Kasumi-1 (cell line): ENCODE measurements around the gene VSIG8.
A peak's percentile ranks its signal among the peaks of the same experiment; 100 is the strongest.
"Not testable (repeated sequence)": the region's sequence is repeated elsewhere in the genome, so short reads cannot be mapped to it uniquely, and the experiment has no call there.

Experiments used
- DNase-seq, 2 experiments: peaks; one replicate each; lab custom pipeline; 2025; lab: John Stamatoyannopoulos, UW

VSIG8 gene, protein sequence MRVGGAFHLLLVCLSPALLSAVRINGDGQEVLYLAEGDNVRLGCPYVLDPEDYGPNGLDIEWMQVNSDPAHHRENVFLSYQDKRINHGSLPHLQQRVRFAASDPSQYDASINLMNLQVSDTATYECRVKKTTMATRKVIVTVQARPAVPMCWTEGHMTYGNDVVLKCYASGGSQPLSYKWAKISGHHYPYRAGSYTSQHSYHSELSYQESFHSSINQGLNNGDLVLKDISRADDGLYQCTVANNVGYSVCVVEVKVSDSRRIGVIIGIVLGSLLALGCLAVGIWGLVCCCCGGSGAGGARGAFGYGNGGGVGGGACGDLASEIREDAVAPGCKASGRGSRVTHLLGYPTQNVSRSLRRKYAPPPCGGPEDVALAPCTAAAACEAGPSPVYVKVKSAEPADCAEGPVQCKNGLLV

DNA sequence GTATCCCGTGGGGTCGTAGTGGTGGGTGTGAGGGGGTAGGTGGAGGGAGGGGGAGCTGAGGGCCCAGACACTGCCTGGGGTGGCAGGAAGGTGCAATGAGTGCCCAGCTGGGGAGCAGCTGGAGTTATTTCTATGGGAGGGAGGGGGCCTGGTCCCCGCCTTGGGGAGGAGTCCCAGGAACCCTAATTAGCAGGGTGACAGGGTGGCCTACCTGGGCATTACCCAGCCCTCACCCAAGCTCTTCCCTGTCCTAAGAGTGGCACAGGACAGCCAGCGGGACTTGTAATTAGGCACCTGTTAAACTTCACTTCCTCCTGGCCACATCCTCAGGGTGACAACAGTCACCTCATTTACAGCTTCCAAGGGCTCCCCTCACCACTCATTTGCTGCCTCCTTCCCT, at the start of gene VSIG8:
VSIG8 (minus strand) TSS at position 101 of the 400 bp plus-strand sequence. CDS start 136 bp downstream, outside the sequence.
- no peak for DNase-seq

GRCh38 chr1:159911326-159912070, 49.0 kb upstream of the VSIG8 start:
- peak in 1 of 2 experiments; percentile 29 for DNase-seq

DNA sequence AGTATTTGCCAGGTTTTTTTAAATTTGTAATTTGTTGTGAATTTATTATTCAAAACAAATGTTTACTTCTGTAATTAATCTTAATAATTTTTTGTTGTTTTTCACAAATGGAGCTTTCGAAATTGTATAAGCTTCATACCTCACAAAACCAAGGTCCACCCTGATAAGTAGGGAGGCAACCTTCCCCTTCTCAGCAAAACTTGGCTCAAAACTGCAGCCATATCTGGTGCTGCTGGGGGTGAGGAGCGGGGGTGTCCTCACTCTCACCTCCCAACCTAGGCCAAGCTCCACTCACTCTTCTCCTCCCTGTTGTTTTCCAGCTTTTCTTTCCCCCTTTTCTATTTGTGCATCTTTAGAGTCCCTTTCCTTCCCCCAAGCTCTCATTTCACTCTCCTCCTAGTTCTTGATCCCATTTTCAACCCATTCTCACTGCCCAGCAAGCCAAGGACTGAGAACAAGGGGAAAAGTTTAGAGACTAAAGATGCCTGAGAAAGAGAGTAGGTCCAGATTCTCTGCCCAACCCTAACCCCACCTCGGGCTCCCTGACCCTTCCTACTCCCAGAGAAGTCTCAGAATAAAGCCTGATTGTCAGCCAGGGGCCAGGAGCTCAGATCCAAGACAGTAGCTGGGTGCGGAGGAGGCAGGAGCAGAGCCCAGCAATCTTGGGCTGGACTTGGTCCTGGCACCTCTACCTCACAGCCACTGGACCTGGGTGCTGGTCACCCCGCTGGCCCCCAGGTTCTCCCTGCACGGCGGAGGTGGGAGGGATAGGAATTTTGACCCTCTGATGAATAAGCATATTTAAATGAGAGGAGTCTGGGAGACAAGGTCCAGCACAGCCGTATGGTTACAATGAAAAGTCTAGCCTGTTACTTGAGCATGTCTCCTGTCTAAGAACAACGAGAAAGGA, 45.8 kb upstream of the VSIG8 start:
- DNase-seq: no peak

DNA sequence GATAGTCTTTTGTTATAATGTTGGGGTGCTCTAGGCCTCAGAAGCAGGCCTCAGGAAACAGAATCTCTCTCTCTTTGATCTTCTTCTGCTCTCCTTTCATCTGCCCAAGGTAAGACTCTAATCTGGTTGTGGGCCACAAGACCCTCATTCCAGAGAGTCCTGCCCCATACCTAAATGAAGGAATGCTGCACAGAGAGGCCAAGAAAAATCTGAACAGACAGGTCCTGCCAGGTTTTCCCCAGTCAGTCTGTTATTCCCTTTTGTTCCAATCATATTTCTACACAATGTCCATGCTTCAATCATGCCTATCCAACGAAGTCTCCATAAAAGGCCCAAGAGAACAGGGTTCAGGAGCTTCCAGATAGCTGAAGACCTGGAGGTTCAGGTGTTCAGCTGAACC, 44.5 kb upstream of the VSIG8 start:
- no peak for DNase-seq

DNA sequence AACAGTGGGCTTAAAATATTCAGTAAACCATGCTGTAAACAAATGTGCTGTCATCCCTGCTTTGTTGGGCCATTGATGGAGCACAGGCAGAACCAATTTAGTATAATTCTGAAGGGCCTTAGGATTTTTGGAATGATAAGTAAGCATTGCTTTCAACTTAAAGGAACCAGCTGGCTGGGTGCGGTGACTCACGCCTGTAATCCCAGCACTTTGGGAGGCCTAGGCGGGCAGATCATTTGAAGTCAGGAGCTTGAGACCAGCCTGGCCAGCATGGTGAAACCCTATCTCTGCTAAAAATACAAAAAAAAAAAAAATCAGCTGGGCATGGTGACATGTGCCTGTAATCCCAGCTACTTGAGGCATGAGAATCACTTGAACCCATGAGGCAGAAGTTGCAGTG, 41.6 kb upstream of the VSIG8 start:
- DNase-seq: not testable (repeated sequence)

DNA sequence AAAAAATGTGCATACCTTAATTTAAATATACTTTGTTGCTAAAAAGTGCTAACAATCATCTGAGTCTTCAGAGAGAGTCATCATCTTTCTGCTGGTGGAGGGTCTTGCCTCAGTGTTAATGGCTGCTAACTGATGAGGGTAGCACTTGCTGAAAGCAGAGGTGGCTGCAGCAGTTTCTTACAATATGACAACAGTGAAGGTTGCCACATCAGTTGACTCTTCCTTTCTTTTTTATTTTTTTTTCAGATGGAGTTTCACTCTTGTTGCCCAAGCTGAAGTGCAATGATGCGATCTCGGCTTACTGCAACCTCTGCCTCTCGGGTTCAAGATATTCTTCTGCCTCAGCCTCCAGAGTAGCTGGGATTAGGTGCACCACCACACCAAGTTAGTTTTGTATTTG, 40.1 kb upstream of the VSIG8 start:
- DNase-seq: no peak

DNA sequence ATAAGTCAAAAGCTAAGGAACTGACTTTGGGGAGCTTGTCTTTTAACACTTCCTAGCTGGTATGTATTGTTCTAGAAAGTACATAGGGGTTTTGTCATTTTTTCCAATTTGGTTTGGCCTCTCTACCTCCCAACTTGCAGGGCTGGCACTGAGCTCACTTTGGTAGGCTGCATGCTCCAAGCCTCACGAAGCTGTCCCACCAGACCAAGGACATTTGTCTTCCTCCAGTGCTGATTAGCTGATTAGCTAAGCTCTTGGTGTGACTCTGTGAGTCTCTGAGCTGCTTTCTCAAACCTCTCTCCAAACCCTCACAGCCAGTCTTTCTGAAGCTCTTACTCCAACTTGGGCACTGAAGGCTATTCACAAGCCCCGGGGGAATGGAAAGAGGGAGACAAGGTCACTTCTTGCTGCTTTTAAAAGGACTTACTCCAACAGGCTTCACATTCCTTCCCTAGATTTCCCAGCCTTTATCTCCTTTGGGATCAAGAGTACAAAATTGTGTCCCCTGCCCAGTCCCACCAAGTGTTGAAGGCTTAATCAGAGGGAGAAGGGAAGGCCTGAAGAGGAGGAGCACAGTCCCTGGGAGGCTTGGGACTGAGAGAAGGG, 38.4 kb upstream of the VSIG8 start:
- no peak for DNase-seq

GRCh38 chr1:159900086-159900680, 37.7 kb upstream of the VSIG8 start, which contains the start of gene CFAP45:
Gene CFAP45, minus strand, starts transcription at chr1:159900165. Its CDS starts 67 bp downstream, at chr1:159900098.
- no peak for DNase-seq

- not testable (repeated sequence) for DNase-seq
These were observed 37.2 kb upstream of the VSIG8 start for GRCh38 chr1:159899634-159900033.

- peak; percentile 34 to 37 for DNase-seq
These were observed 36.1 kb upstream of the VSIG8 start for GRCh38 chr1:159898527-159898926.

DNA sequence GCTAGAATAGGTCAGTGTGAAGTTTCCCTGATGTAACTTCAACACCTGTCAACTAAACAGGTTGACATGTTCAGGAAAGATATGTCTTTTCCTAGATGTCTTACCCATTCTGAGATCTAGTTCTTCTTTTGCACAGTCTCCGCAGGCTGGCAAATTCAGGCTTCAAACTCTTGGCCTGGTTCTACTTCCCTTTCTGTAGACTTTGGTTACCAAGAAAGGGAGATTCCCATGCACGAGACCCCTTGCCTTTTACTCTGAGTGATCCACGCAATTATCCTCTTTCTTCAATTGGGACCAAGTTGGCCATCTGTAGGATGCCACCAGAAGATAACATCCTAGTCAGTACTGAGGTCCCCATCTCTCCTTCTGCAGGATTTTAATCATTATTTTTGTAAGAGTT, 35.5 kb upstream of the VSIG8 start:
- peak; percentile 38 to 43 for DNase-seq

DNA sequence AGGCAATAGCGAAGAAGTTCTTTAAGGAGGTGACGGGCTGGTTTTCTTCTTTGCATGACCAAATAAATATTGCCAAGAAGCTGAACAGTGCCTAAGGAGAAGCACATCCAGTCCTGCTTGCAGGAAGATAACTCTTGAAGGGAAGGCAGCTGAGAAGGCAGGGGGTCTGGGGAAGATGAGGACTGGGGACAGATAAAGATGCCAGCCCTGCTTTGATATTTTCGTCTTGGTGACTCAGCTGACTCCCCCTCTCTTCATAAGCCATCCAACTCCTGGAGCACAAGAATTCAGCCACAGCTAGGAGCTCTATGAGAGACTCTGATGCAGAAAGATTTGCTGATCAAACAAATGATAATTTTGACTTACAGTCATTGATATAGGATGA, 34.1 kb upstream of the VSIG8 start:
- no peak for DNase-seq

GRCh38 chr1:159895836-159896545, 33.5 kb upstream of the VSIG8 start:
- no peak for DNase-seq

- DNase-seq: no peak
These were observed 32.8 kb upstream of the VSIG8 start for GRCh38 chr1:159895286-159895685.

DNA sequence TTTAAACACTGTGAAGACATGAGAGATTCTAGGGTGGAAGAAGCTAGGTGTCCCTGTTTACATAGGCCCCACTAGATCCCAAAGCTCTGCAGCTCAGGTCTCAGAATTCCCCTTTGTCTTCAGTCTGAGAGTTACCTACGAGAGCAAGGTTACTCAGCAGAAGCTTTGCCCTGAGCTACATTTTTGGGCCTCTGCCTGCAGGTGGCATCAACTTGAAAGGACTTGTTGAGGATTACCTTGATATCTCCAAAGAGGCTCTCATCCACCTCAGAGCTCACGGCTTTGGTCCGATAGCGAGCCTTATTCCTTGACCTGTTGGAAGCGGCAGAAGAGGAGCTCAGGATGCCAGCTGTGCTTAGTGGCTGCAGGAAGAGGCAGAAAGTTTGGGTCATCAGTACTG, 30.5 kb upstream of the VSIG8 start:
- DNase-seq: no peak

DNA sequence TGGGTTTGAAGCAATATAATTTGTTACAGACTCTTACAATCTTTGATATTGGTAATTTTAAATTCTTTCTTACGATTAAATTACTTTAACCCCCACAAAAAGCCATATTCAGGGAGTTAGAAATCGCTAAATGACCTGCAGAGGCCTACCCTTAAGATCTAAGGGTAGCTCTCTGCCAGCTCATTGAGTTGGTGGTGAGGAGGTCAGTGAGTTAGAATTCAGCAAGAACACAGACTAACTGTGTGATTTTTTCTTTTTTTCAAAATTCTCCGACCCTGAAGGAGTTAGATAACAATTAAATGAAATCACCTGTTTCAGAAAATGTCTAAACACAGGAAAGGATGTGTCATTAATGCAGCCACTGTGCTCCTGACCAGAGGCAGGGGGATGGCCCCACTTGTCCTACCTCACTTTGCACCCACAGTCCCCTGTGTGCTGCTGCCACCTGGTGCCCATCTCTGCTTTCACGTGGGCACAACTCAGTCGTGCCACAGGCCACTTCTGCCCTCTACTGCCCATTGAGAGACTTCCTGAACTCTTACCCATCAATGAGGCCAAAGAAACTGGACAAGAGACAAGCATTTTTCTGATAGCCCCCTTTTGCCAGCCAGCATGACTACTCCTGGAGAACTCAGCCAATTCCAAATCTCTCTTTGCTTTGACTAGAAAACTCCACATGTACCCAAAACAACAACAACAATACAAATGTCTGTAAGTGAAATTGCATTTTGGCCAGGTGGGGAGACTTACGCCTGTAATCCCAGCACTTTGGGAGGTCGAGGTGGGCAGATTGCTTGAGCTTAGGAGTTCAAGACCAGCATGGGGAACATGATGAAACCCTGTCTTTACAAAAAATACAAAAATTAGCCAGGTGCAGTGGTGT, 29.1 kb upstream of the VSIG8 start:
- DNase-seq: peak; percentile 54 to 64

DNA sequence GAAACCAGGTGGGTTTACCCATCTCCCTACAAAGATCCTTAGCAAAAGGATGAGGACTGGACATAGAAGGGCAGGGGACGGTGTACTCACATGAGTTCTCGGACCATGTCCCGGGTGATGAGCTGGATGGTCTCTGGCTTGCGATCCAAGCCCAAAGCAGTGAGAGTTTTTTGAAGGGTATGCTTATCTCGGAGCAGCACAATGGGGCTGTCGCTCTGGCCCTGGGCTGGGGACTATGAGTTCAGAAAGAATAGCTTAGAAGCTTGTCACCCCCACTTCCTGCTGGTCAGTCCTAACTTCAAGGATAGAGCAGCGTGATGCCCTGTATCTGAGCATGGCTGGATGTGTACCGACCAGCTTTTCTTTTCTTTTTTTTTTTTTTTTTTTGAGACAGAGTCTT, 27.9 kb upstream of the VSIG8 start:
- DNase-seq: no peak

DNA sequence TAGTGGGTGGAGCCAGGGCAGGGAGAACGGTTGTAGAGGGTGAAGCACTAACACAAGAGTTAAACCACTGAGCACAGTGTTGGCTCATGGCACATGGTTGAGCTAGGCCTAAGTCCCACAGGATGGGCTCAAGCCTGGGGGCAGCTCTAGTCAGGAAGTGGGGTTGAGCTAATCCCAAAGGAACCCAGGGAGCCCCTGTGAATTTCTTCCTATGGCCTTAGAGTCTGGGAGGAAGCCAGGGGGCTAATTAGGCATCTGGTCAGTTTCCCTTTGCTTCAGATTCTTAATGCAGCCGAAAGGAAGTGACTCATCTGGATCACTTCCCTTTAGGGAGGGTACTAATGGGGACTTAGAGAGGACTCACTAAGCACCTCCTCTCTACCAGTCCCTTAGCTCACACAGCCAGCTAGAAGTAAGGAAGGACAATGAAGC, 27.4 kb upstream of the VSIG8 start:
- DNase-seq: peak; percentile 79 to 85

- DNase-seq: no peak
These were observed 26.7 kb upstream of the VSIG8 start for GRCh38 chr1:159889202-159889601.

DNA sequence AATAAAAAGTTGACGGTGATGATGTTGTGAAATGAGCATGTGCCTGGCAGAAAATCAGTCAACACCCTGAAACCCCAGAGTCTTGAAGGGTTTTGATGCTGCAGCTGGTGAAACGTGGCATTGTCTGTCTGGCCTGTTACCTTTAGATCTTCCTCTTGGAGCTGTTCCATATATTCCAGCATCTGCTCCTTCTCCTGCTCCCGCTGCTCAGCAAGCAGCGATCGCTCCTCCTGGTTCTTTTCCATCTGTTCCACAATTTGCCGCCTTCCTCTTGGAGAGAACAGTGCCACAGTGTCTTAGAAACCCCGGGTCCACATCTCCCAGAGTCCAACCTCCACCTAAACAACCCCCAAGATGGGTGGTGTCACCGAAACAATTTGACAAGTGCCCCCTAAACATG, 21.8 kb upstream of the VSIG8 start:
- no peak for DNase-seq
